ENCODE measurements around the gene TOM1.

DNA sequence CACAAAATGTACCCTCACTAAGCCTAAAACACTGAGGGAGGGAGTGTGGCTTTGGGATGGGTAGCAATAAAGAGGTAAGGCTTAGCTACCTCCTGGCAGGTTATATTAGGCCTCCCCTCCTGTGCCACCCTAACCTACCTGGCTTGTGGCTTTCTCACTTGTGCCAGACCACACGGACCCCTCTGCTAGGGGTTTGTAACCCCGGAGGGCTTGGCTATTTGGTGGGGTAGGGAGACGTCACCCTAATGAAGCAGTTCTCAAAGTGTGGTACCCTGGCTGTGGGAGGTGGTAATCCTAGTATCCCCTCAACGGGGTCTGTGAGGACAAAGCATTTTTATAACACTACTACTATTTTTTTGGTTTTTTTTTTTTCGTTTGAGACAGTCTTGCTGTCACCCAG lies 91.2 kb downstream of the TOM1 start:
- TF ChIP-seq POLR2A (IDR thresholded peaks at IDR 0.05; ENCODE audit: low read depth, low read length) = no peak
- no peak for TF ChIP-seq TAF1 (IDR thresholded peaks at IDR 0.05; ENCODE audit: low read depth, low read length)
- TF ChIP-seq SPI1 (IDR thresholded peaks at IDR 0.05; ENCODE audit: low read depth, low read length) = no peak
- TF ChIP-seq POLR2AphosphoS5 (IDR thresholded peaks at IDR 0.05; ENCODE audit: low read depth, low read length) = no peak
- no peak for TF ChIP-seq PAX5 (IDR thresholded peaks at IDR 0.05; ENCODE audit: insufficient read depth, low read length, severe bottlenecking)
